HG03354 (cell line): ENCODE measurements around the gene UPF2.
A peak's percentile ranks its signal among the peaks of the same experiment; 100 is the strongest.
"Not testable (repeated sequence)": the region's sequence is repeated elsewhere in the genome, so short reads cannot be mapped to it uniquely, and the experiment has no call there.

Experiments
- ATAC-seq: cut with Tn5 transposase; IDR thresholded peaks from one replicate; pipeline ENCODE4 v1.9.1; 2021; ENCODE audit warnings: mild to moderate bottlenecking; ENCODE audit not compliant: unreplicated experiment, poor library complexity, severe bottlenecking

The UPF2 gene, protein sequence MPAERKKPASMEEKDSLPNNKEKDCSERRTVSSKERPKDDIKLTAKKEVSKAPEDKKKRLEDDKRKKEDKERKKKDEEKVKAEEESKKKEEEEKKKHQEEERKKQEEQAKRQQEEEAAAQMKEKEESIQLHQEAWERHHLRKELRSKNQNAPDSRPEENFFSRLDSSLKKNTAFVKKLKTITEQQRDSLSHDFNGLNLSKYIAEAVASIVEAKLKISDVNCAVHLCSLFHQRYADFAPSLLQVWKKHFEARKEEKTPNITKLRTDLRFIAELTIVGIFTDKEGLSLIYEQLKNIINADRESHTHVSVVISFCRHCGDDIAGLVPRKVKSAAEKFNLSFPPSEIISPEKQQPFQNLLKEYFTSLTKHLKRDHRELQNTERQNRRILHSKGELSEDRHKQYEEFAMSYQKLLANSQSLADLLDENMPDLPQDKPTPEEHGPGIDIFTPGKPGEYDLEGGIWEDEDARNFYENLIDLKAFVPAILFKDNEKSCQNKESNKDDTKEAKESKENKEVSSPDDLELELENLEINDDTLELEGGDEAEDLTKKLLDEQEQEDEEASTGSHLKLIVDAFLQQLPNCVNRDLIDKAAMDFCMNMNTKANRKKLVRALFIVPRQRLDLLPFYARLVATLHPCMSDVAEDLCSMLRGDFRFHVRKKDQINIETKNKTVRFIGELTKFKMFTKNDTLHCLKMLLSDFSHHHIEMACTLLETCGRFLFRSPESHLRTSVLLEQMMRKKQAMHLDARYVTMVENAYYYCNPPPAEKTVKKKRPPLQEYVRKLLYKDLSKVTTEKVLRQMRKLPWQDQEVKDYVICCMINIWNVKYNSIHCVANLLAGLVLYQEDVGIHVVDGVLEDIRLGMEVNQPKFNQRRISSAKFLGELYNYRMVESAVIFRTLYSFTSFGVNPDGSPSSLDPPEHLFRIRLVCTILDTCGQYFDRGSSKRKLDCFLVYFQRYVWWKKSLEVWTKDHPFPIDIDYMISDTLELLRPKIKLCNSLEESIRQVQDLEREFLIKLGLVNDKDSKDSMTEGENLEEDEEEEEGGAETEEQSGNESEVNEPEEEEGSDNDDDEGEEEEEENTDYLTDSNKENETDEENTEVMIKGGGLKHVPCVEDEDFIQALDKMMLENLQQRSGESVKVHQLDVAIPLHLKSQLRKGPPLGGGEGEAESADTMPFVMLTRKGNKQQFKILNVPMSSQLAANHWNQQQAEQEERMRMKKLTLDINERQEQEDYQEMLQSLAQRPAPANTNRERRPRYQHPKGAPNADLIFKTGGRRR

DNA sequence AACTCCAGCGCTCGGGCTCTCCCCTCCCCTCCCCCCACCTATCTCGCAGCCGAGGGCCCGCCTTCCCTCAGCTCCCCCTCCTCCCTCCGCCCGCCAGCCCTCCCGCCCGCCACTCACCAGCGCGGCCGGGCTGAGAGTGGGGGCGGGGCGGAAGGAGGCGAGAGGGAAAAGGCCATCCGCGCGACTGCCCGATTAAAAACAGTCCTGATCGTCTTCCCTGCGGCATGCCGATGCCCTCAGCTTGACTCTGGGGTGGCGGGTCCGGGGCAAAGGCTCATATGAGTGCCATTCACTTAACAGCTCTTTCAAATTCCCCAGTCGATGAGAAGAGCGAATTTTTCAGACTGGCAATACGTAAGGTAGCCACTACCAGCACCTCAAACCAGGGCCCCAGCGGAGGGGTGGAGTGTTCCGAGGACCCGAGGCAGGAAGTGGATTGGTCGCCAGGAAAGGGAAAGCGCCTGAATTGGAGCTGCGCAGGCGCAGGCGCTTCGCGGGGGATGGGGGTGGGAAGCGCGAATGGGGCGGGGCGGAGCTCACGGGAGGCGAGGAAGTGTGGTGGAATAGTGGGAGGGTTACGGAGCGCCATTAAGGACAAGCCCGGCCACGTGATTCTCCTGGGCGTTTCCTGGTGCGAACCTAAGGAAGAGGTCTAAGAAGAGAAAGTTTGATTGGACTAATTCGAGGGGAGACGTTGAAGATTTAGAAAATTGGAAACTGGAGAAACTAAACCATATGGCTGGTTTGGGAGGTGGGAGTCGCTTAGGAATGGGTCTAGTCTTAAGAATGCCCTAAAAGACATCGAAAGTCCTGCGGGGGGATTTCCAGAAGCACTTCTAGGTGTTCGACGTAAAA is at the start of gene UPF2:
UPF2 (minus strand) TSS at position 13 of the 855 bp plus-strand sequence. CDS start 7,386 bp downstream, outside the sequence.
- peak; percentile 64 for ATAC-seq

DNA sequence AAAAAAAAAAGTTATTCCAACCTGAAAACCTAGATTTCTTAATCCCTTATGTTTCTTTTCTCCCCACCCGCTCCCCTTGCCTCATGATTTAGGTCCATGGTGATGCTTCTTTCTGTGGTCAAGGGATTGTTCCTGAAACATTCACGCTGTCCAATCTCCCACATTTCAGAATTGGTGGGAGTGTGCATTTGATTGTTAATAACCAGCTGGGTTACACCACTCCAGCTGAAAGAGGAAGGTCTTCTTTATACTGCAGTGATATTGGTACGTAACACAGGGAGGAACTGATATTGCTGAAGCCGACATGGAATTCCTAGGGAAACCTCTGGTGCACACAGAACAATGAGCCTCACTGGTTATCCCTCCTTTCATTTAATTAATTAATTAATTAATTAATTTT is 48.8 kb upstream of the UPF2 start:
- no peak for ATAC-seq

DNA sequence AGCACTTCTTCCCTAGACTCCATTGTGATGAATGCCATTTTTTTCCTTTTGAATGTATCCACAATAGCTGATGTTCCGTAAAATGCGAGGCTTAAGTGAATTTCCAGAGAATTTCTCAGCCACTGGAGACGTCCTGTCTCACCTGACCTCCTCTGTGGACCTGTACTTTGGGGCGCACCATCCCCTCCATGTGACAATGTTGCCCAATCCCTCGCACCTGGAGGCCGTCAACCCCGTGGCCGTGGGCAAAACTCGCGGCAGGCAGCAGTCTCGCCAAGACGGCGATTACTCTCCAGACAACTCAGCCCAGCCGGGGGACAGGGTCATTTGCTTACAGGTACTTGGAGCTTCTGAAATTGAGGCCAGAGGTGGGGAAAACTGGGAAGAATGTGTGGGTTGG is 46.3 kb upstream of the UPF2 start:
- no peak for ATAC-seq

DNA sequence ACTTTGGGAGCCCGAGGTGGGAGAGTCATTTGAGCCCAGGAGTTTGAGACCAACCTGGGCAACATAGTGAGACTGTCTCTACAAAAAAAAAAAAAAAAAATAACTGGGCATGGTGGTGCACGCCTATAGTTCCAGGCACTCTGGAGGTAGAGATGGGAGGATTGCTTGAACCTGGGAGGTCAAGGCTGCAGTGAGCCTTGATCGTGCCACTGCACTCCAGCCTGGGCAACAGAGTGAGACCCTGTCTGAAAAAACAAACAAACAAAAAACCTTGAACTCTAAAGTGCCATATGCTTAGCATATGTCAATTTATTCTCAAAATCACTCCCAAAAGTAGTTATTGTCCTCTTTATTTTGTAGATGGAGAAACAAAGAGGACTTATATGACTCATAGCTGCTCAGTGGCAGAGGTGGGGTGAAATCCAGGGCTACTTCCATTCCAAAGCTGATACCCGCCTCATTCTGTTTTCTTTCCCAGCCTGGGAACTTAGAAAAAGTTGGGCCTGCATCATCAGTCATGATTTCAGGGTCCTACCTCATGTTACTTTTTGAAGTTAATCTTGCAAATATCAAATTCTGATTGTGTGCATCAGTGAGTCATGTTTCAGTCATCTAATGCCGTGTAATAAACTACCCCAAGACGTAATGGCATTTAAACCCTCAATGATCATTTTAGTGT is 39.4 kb upstream of the UPF2 start:
- ATAC-seq: no peak

DNA sequence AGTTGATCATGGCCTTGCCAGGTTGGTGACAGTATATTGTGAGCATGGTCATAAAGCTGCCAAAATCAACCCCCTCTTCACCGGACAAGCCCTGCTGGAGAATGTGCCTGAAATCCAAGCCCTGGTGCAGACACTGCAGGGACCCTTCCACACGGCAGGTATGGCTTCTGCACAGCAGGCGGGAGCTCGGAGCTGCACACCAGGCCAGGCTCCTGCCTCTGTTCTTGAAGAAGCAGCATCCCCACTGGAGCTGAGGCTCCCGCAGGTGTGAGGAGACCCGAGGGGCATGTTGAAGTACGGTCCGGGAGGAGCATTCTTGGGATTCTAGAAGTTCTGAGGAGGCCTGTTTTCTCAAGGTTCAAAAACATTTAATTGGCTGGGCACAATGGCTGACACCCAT is 38.9 kb upstream of the UPF2 start:
- no peak for ATAC-seq

DNA sequence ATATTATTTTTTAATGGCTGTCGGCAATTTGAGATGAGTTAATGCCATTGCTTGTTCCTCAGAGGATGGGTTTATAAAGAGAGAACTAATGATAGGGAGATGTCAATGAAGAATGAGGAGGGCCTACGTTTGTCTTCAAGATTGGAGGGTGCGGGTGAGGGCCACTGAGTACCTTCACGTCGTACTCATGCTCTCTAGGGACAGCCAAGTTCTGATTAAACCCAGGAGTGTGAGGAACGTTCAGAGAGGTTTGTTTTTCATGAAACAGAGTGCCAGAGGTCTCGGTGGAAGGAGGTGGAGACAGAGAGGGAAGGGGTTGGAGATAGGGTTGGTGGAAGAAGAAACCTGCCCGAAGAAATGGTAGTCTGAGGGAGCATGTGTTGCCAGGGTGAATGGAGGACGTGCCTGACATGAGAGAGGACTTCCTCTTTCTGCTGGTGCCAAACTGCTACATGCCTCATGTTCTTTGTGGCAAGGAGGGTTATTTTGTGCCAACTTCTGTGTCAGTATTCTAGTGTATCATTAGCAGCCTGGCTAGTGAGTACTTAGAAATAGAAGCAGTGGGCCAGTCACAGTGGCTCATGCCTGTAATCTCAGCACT is 35.1 kb upstream of the UPF2 start:
- no peak for ATAC-seq

DNA sequence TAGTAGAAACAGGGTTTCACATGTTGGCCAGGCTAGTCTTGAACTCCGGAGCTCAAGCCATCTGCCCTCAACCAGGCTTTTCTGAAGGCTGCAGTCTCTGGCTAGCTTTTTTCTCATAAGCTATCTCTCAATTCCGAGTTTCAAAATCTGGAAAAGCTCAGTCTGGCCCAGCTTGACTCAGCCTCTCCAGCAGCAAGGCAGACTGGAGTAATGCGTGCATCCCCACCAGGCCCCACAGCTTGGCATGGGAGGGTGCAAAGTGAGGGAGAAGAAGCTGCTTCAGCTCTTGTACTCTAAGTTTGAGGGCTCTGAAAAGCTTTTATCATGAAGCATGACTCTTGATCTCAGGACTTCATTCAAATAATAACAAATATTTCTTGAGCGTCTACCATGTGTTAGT is 30.9 kb upstream of the UPF2 start:
- ATAC-seq: no peak

DNA sequence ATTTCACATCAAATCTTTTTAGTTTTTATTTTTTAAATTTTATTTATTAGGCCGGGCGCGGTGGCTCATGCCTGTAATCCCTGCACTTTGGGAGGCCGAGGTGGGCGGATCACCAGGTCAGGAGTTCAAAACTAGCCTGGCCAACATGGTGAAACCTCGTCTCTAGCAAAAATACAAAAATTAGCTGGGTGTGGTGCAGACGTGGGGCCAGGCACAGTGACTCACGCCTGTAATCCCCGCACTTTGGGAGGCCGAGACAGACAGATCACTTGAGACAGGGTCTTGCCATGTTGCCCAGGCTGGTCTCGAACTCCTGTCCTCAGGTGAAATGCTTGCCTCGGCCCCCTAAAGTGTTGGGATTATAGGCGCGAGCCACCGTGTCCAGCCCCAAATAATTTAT is 28.8 kb upstream of the UPF2 start:
- not testable (repeated sequence) for ATAC-seq

DNA sequence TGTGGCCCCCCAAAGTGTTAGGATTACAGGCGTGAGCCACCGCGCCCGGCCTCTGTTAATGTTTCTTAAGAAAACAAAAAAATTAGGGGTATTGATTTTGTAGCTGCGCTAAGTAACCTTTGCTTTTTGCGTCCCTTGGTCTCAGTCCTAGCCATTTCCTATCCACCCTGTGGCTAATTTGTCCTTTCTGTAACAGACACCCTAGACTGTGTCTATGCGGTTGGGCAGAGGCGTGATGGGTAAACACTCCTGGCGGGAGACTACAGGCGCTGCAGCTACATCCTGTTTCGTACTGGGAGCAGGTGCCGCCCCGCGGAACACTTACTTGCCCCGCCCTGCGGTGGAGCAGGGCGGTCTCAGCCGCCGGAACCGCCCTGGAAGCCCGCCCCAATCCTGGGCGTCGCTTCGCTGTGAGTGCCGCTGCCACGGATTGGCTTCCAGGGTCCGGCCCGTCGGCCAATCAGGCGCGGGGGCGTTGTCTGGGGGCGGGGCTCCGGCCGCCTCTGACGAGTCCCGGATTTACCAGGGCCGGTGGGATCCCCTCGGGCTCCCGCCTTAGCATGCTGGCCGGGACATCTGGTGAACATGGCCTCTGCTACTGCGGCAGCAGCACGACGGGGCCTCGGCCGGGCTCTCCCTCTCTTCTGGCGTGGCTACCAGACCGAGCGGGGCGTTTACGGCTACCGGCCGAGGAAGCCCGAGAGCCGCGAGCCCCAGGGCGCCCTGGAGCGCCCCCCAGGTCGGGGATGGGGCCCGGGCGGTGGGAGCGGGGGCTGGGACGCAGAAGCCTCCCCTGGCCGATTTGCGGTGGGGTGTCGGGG is 26.1 kb upstream of the UPF2 start, which contains the start of gene DHTKD1:
DHTKD1 (plus strand) TSS at position 506 of the 821 bp plus-strand sequence; CDS start at position 586, 80 bp downstream.
- ATAC-seq: peak; percentile 97

DNA sequence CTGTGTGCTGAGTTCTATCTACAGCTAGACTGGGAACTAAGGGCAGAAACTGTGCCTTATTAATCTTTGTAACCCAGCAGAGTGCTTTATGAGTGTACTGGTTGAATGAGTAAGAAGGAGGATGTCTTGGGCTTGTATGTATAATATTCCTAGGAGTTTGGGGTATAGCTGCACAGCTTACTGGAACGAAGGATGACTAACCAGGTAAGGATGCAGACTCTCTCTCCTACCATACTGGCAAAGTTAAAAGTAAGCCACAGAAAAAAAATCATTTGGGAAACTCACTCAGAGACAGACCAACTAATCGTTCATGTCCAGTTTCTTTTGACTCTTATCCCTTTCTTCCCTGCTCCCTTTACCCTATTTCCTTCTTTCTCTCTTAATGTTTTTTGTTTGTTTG is 24.7 kb upstream of the UPF2 start:
- no peak for ATAC-seq

DNA sequence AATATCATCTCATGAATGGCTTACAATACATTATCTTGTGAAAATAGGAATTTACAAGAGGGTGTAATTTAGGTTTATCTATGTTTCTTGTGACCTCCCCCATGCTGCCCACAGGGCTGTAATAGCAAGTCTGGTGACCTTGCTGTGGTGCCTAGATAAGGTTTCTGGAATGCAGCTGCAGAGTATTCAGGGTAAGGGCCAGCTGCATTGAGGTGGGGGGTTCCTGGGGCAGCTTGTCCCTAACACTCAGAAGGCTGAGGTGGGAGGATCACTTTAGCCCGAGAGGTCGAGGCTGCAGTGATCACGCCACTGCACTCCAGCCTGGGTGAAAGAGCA is 20.8 kb upstream of the UPF2 start:
- ATAC-seq: no peak

DNA sequence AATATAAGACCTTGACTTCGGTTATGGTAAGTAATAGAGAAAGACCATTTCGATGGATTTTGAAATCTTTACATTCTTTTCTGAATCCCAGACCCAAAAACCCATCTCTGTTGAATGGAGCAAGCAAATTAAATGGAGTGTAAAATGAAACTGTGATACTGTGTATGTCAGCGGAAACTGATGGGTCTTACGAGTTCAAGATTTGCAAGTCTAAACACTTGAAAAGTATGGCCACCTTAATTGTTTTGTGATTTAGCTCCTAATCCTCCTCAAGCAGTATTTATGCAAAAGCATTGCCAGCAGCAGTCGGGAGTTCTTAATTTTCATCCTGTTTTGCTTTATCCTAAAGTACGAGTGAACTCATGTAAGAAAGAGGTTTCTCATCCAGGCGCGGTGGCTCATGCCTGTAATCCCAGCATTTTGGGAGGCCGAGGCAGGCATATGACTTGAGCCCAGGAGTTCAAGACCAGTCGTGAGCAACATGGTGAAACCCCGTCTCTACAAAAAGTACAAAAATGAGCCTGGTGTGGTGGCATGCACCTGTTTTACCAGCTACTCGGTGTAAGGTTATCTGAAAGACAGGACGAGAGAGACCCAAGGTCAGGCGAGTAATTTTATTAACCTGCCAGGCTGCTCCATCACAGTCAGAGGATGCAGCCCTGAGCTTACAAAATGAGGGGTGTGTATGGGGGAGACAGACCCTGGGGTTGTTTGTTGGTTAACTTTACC is 20.3 kb upstream of the UPF2 start:
- ATAC-seq: no peak

DNA sequence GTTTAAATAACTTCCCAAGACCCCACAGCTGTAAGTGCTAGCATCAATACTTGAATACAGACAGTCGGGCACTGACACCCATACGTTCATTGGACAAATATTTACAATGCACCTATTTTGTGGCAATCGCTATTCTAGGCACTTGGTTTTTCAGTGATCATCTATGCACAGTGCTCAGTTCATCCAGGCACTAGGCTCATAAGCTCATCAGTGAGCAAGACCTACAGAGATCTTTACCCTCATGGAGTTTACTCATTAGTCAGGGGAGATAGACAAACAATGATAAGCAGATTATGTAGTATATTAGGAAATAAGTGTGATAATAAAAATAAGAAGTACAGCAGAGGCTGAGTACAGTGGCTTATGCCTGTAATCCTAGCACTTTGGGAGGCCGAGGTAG is 18.5 kb upstream of the UPF2 start:
- no peak for ATAC-seq

DNA sequence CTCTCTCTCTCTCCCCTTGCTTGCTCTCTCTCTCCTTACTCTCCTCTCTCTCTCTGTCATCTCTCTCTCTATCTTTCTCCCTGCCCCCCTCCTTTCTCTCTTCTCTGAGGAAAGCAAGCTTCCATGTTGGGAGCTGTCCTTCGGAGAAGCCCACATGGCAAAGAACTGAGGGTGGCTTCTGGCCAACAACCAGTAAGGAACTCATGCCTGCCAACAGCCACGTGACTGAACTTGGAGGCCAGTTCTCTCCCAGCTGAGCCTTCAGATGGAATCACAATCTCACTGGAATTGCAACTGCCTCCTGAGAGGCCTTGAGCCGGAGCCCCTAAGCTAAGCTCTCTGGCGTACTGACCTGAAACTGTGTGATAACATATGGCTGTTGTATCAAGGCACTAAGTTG is 14.1 kb upstream of the UPF2 start:
- ATAC-seq: no peak

DNA sequence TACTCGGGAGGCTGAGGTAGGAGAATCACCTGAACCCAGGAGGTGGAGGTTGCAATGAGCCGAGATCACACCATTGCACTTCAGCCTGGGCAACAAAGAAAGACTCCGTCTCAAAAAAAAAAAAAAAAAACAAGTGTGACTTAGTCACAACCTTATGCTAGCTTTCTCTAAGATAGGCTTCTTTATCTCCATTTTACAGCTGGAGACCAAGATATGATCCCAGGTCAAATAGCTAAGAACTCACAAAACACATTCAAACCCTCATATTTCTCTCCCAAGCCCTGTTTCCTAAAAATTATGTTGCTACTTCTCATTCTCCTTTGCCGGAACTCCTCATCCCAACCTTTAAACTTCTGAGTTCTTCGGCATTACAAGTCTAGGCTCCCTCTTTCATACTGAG is 13.1 kb upstream of the UPF2 start:
- ATAC-seq: no peak

DNA sequence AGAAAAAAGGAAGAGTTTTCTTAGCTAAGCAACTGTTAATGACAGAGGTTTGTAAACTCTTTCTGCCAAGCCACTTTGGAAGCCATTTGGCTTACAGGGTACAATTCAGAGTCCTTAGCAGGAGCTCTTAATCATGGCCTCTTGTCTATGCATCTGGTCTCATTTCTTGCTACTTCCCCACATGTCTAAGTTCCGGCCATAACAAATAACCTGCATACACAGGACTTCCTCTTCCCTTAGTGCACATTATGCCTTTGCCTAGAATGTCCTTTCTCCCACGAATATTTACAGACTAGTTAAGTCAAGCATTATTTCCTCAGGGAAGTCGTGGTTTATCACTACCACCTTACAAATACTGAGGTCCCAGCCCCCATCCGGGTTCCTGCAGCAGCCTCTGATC is 8.6 kb upstream of the UPF2 start:
- ATAC-seq: no peak

DNA sequence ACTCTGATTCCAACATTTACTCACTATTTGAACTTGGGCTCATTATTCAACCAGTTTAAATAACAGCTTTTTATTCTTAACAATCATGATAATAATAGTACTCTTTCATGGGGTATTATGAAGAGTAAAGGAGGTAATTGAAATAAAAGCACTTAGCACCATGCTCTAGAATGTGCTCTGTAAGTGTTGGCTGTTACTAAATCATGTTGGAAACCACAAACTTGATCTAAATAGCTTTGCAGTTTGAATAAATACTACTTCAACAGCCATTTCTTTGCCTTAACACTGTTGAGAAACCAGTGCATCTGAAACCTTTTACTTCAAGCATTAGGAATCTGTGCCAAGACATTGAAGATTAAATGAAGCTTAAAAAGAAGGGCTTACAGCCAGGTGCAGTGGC is 7.9 kb upstream of the UPF2 start:
- ATAC-seq: no peak
